ENCODE data around the gene CACNA1G.

CACNA1G gene

DNA sequence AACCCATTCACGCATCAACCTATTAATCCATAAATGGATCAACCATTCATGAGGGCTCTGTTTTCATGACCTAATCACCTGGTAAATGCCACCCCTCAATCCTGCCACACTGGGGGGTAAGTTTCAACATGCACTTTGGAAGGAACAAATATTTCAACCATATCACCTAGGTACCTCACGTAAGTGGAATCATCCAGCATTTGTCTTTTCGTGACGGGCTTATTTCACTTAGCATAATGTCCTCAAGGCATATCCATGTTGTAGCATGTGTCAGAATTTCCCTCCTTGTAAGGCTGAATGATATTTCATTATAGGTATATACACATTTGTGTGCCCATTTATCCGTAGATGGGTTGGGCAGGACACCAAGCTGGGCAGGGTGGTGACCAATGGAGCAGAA, 111.6 kb downstream of the CACNA1G start:
- no peak for DNase-seq
- peaks cover 4 to 6% of the 10 kb centered on the region in 2 donors for H3K27me3 Mint-ChIP-seq
- ATAC-seq (replicated peaks), result no peak

DNA sequence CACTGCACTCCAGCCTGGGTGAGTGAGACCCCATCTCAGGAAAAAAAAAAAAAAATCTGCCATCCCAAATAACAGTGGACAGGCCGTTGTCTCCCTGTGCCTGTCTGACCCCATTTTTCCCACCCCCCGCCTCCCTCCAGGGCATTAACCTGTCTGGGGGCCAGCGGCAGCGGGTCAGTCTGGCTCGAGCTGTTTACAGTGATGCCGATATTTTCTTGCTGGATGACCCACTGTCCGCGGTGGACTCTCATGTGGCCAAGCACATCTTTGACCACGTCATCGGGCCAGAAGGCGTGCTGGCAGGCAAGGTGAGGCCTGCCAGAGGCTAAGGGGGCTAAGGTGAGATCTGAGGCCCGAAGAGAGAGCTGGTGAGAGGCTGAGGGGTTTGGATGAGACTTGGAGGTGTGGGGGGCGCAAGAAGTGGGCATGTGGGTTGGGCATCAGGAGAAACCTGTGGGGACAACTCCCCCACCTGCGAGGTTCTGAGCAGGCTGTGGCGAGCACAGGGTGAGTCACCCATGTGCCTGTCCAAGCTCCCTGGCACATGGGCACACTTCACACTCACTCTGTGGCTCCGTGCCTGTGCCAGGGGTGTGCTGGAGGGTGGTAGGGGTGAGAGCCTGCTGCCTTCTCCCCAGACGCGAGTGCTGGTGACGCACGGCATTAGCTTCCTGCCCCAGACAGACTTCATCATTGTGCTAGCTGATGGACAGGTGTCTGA, 112.5 kb downstream of the CACNA1G start:
- no peak for DNase-seq
- Mint-ChIP-seq H3K36me3 (no peaks in the 10 kb centered on the region), H3K27ac (no peak overlapping the region), H3K4me1 (no peaks in the 10 kb centered on the region), H3K4me3 (no peak overlapping the region), H3K27me3 (peaks cover 6 to 13% of the 10 kb centered on the region in 2 donors), H3K9me3 (no peaks in the 10 kb centered on the region)
- no peak for ATAC-seq (replicated peaks)

More for the DNA sequence above, 111.6 kb downstream of the CACNA1G start:
- H3K36me3 Mint-ChIP-seq, result no peaks in the 10 kb centered on the region
- no peak overlapping the region for H3K4me3 Mint-ChIP-seq
- H3K9me3 Mint-ChIP-seq, result no peaks in the 10 kb centered on the region
- H3K27ac Mint-ChIP-seq, result no peak overlapping the region
- H3K4me1 Mint-ChIP-seq, result no peaks in the 10 kb centered on the region

DNA sequence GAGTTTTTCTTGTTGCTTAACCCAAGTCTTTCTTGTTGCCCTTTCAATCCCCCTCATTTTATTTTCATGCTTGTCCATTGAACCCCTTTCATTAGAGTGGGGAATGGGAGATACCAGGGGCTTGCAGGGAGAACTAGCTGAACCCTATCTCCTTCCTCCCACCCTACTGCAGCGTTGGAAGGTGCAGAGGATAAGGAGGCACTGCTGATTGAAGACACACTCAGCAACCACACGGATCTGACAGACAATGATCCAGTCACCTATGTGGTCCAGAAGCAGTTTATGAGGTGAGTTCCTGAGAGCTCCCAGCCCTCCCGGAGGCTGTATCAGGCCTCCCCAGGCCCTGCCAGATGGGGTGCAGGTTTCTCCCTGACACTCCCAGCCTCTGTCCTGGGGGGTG, 114.7 kb downstream of the CACNA1G start:
- DNase-seq (no peak), ATAC-seq (replicated peaks) (no peak)
- H3K36me3 Mint-ChIP-seq, result no peaks in the 10 kb centered on the region
- H3K4me1 Mint-ChIP-seq, result no peaks in the 10 kb centered on the region
- peaks cover 14 to 30% of the 10 kb centered on the region in 2 donors for H3K27me3 Mint-ChIP-seq
- H3K27ac Mint-ChIP-seq, result no peak overlapping the region
- H3K4me3 Mint-ChIP-seq, result no peak overlapping the region
- no peaks in the 10 kb centered on the region for H3K9me3 Mint-ChIP-seq

DNA sequence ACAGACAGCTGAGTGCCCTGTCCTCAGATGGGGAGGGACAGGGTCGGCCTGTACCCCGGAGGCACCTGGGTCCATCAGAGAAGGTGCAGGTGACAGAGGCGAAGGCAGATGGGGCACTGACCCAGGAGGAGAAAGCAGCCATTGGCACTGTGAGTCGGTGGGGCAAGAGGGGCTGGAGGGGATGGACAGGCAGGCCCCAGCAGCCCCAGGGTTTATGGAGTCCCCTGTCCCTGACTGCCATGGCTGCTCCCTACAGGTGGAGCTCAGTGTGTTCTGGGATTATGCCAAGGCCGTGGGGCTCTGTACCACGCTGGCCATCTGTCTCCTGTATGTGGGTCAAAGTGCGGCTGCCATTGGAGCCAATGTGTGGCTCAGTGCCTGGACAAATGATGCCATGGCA, 115.1 kb downstream of the CACNA1G start:
- ATAC-seq (replicated peaks) (no peak), DNase-seq (no peak)
- no peak overlapping the region for H3K4me3 Mint-ChIP-seq
- H3K9me3 Mint-ChIP-seq, result no peaks in the 10 kb centered on the region
- no peaks in the 10 kb centered on the region for H3K4me1 Mint-ChIP-seq
- H3K27ac Mint-ChIP-seq, result no peak overlapping the region
- peaks cover 18 to 35% of the 10 kb centered on the region in 2 donors for H3K27me3 Mint-ChIP-seq
- no peaks in the 10 kb centered on the region for H3K36me3 Mint-ChIP-seq

DNA sequence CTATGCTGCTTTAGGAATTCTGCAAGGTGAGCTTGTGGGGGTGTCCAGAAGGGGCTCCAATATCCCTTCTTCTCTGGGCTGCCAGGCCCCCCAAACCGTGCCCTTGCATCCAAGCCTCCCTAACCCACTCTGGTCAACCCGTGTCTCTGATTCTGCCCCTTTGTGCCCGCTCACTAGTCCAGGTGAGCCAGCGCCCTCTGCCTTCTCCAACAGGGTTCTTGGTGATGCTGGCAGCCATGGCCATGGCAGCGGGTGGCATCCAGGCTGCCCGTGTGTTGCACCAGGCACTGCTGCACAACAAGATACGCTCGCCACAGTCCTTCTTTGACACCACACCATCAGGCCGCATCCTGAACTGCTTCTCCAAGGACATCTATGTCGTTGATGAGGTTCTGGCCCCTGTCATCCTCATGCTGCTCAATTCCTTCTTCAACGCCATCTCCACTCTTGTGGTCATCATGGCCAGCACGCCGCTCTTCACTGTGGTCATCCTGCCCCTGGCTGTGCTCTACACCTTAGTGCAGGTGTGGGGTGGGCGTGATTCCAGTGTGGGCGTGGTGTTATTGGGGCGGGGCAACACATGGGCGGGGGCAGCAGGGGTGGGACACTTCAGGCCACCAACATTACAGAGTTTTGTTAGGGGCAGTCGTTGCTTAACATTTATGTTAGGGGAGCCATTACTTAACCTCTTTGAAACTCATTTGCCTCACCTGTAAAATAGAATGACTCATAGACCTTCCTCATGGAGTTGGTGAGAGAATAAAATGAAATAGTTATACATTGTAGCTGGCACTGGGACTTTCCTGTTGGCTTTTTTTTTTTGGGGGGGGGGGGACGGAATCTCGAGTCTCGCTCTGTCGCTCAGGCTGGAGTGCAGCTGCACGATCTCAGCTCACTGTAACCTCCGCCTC, 115.8 kb downstream of the CACNA1G start:
- Mint-ChIP-seq H3K4me3 (no peak overlapping the region), H3K27me3 (peaks cover 25 to 40% of the 10 kb centered on the region in 2 donors), H3K36me3 (no peaks in the 10 kb centered on the region), H3K4me1 (peaks cover 3% of the 10 kb centered on the region in 2 donors), H3K9me3 (no peaks in the 10 kb centered on the region), H3K27ac (no peak overlapping the region)
- ATAC-seq (replicated peaks), result no peak
- no peak for DNase-seq

Measured in stimulated activated naive B cell treated with anti-CD40 and anti-IgM and Interleukin-4, amounts not matched to agents 10 μg/mL and 1 μg/mL and 100 μg/mL, for 72 hours (primary cell).